AG10803 (cell line): Measurements from ENCODE around the gene DGKQ.

Experiments
- DNase-seq: peaks from one replicate; pipeline ENCODE4 v3.0.0; 2010; ENCODE audit warnings: low read depth
- H3K4me3 ChIP-seq: 2 replicates; pipeline ENCODE4 v1.5.1; 2011; ENCODE audit warnings: mild to moderate bottlenecking, low read length, control low read depth
- TF ChIP-seq, protein P1 (sequence below): conservative IDR thresholded peaks from 2 replicates; pipeline ENCODE4 v1.5.1; 2011; ENCODE audit warnings: mild to moderate bottlenecking, low read length, control low read depth, inconsistent platforms

DGKQ gene

DNA sequence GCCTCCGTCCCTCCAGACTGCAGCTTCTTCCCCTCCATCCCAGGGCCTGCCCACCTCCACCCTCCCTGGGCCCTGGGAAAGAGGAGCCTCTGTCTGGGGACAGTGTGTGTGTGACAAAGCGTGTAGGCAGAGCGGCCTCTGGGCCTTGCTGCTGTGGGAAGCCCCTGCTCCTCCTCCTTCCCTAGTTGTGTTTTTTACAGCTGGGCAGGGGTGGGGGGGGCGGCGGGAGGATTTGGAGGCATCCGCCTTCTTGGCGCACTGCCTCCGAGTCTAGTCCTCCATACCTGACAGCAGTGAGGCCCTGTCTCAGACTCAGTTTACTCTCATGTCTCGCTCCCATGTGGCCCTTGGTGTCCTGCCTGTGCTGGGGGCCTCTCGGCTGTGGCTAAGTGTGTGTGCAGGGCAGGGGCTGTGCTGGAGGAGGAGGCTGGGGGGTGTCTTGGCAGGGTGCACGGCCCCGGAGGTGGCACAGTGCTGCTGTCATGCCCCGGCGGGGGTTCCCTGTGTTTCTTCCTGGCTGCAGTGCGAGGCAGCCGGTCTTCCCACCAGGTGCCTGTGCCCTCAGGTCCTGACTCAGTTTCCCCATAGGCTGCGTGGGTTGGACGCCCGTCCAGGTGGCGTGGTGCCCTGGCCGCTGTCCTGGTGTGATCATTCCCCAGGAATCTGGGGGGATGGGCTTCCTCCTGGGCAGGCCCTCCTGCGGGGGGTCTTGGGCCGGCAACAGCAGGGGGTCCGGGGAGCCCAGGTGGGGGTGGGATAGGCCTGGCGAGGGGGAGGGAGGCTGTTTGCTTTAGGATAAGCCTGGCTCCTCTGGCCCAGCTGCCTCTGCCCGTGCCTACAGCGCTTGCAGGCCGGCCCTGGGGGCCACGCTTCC lies 45.0 kb upstream of the DGKQ start:
- TF ChIP-seq, protein P1, sequence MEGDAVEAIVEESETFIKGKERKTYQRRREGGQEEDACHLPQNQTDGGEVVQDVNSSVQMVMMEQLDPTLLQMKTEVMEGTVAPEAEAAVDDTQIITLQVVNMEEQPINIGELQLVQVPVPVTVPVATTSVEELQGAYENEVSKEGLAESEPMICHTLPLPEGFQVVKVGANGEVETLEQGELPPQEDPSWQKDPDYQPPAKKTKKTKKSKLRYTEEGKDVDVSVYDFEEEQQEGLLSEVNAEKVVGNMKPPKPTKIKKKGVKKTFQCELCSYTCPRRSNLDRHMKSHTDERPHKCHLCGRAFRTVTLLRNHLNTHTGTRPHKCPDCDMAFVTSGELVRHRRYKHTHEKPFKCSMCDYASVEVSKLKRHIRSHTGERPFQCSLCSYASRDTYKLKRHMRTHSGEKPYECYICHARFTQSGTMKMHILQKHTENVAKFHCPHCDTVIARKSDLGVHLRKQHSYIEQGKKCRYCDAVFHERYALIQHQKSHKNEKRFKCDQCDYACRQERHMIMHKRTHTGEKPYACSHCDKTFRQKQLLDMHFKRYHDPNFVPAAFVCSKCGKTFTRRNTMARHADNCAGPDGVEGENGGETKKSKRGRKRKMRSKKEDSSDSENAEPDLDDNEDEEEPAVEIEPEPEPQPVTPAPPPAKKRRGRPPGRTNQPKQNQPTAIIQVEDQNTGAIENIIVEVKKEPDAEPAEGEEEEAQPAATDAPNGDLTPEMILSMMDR = no peak
- no peak for DNase-seq
- H3K4me3 ChIP-seq = no peak overlapping the region

DNA sequence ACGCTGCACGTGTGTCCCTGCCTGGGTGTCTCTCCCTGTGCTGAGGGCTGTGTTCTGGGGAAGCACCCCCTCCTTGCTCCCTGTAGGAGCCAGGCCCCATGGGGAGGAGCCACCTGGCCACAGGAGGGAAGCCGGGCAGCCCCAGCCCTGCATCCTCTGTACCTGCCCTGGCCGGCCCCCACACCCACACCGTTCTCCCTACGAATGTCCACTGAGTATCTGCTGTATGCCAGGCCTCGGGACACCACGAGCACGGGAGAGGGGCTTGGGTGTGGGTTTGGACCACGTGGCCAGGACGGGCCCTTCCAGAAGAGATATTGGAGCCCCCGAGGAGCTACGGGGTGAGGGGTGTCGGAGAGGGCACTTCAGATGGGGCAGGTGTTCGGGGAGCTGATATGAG lies 44.3 kb upstream of the DGKQ start:
- DNase-seq = no peak
- H3K4me3 ChIP-seq = no peak overlapping the region
- TF ChIP-seq, protein P1 = no peak

DNA sequence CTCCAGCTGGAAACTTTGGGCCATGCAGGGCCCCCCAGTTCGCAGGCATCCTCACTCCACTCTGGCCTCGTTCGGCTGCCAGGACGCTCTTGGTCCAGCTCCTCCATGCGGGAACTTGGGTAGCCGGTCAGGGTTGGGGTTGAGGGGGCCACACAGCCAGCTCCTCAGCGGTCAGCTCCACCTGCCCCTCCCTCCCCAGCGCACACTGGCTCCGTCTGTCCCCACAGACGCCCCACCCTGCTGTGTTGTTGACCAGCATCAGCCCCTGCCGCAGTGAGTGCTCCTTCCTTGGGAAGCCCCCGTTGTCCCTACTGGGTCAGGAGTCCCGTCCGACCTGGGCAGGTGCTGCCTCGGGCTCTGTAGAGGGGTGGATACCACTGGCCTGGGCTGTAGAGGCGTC lies 43.8 kb upstream of the DGKQ start:
- DNase-seq = no peak
- TF ChIP-seq, protein P1 = no peak
- no peak overlapping the region for H3K4me3 ChIP-seq

DNA sequence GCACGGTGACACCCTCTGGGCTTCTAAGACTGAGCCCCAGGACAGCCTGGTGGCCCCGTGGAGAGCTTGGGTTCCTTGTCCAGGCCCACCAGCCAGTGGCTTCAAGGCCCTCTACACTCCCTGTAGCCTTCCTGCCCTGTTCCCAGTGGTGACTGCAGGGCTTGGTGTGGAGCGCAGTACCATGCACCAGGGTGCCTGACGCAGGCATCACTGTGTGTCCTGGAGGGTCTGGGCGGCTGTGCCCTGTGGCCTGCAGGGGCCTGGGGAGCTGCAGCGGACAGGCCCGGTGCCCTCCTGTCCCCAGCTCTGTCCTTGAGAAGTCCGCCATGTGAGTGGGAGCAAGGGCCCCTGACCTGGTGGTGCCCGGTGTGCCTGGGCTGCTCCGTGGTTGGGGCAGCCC lies 42.4 kb upstream of the DGKQ start:
- TF ChIP-seq, protein P1 = no peak
- no peak overlapping the region for H3K4me3 ChIP-seq
- no peak for DNase-seq

DNA sequence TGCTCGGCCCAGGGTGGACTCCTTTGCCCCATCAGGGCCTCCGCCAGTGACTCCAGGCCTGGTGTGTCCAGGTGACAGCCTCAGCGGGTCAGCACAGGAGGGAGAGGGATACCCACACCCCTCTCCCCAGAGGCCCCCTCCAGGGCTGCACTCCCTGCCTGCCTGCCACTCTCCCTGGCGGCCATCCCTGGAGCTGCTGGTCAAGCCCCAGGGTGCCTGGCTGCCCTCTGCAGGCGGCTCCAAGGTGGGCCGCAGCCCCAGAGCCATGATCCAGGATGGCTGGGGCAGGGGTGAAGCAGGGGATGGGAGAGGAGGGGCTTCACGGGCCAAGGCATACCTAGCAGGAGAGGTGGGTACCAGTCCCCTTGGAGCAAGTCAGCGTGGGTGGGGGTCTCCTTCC lies 41.8 kb upstream of the DGKQ start:
- TF ChIP-seq, protein P1 = no peak
- no peak overlapping the region for H3K4me3 ChIP-seq
- no peak for DNase-seq

DNA sequence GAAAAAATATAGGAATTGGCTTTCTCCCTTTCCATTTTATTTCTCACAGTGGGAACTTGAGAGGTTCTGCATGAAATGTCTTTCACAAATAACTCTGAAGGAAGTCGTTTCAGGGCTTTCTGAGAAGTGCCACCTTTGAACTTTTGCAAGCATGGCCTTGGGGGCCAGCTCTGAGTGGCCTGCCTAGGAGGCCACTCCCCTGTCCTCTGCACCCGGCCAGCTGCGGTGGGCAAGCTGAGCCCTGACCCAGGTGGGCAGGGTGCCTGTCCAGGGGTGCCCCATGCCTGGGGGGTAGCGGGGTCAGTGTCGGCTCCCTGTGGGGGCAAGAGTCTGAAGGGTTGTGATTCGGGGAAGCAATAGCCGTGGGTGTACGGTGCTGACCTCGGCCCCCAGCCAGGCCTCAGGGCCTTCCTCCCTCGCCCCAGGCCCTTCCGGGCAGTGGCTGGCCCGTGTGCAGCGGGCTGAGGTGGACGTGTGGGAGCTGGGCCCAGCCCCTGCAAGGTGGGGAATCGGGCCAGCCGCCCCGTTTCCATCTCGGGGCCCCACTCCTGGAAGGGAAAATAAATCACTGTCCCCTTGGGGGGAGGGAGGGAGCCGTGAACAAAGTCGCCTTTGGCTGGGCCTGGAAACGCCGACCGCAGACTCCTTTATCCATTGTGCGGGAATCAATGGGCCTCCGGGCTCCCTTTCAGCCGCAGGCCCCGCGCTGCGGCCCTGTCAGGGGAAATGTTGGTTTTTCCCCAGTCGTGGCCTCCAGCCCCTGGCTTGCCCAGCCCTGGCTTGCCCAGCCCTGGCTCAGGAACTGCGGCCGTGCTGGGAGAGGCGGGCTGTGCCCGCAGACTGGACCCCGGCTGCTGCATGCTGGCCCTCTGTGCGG lies 41.2 kb upstream of the DGKQ start:
- DNase-seq = no peak
- TF ChIP-seq, protein P1 = no peak
- no peak overlapping the region for H3K4me3 ChIP-seq
